H1 (cell line): ENCODE measurements around the gene MARCHF2. TPM values are rescaled to one million over a fixed set of nuclear protein-coding genes. Genes with fewer than 3 reads are reported as not detected.

Experiments
- CHD1 ChIP-seq: IDR thresholded peaks from 2 replicates; pipeline ENCODE4 v1.6.1; 2012; ENCODE audit warnings: low read depth, low read length, improper control_type of control experiment
- CHD2 ChIP-seq: IDR thresholded peaks from 2 replicates; pipeline ENCODE4 v1.6.1; 2012; ENCODE audit warnings: low read length, improper control_type of control experiment
- PHF8 ChIP-seq: fragments of 200-600 bp; sonication (generic); conservative IDR thresholded peaks from 2 replicates; pipeline ENCODE4 v1.7.1; 2012; ENCODE audit warnings: low read depth, mild to moderate bottlenecking, inconsistent platforms, low read length, moderate library complexity
- SIN3A ChIP-seq, 2 experiments: IDR thresholded peaks in 1 of 2; conservative IDR thresholded peaks in 1 of 2; 2 replicates each; pipeline ENCODE4 v1.6.1; 2011 to 2012; ENCODE audit warnings: low read length in 2 of 2, improper control_type of control experiment in 1 of 2, low read depth in 1 of 2, mild to moderate bottlenecking in 1 of 2
- SP2 ChIP-seq: IDR thresholded peaks from 2 replicates; pipeline ENCODE4 v1.6.1; 2012; ENCODE audit warnings: mild to moderate bottlenecking, low read length, inconsistent platforms
- polyA plus RNA-seq, 7 experiments: library from polyadenylated mRNA; depleted of rRNA in 3 of 7; stranded (reverse) in 5 of 7; unstranded in 2 of 7; fragments of >200 nt in 5 of 7; fragments of 200-250 nt in 2 of 7; gene quantifications; 1 replicate in 5 of 7; 2 replicates in 1 of 7; 4 replicates in 1 of 7; pipeline versions ENCODE4 v1.2.1 to v1.2.3, GENCODE V29; 2011 to 2013; ENCODE audit warnings: missing spikeins in 2 of 7, mixed read lengths in 2 of 7
- total RNA-seq: library from RNA; stranded (reverse); fragmentation: NEBNext Ultra II Directional; extraction: Animal tissue kit (Norgen Biotek cat#: 25700); gene quantifications from 2 replicates; pipeline ENCODE4 v1.2.1, GENCODE V29; 2021
- TF ChIP-seq, protein P1 (sequence below): fragments of 300-600 bp; sonication (generic); IDR thresholded peaks from 2 replicates; pipeline ENCODE4 v1.7.1; 2012; ENCODE audit warnings: low read length, moderate library complexity, mild to moderate bottlenecking, inconsistent platforms; ENCODE audit not compliant: insufficient replicate concordance
- TF ChIP-seq, protein P2 (sequence below): IDR thresholded peaks from 2 replicates; pipeline ENCODE4 v1.6.1; 2012; ENCODE audit warnings: inconsistent platforms

The MARCHF2 gene
- total and polyA plus RNA-seq, 2 of the 8 experiments (the other 6 are each of a cell fraction or from before 2014, with no cell fraction given): 18.5 to 46.2 TPM

DNA sequence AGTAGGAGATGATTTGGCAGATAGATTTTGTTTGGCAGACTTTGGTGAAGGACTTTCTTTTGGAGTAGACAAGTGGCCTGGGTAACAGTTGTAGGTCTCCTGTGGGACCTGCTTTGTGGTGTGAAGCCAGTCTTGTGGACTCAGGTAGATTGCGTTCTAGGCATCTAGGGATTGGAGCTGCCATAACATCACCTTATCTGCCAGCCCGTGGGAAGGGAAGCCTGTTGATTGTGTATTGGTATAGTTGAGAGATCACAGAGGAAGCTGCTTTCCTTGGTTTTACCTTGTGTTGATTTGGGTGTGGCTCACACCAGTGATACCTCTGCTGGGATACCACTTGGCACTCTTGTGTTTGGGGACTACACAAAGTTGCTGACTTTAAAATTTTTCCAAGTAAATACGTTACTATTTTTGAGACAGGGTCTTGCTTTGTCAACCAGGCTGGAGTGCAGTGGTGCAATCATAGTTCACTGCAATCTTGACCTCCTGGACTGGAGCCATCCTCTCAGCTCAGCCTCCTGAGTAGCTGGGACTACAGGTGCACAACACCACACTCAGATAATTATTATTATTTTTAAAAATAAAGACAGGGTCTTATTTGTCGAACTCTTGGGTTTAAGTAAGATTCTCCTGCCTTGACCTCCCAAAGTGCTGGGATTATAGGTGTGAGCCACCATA is 39.5 kb downstream of the MARCHF2 start (continued):
- TF ChIP-seq, protein P1, sequence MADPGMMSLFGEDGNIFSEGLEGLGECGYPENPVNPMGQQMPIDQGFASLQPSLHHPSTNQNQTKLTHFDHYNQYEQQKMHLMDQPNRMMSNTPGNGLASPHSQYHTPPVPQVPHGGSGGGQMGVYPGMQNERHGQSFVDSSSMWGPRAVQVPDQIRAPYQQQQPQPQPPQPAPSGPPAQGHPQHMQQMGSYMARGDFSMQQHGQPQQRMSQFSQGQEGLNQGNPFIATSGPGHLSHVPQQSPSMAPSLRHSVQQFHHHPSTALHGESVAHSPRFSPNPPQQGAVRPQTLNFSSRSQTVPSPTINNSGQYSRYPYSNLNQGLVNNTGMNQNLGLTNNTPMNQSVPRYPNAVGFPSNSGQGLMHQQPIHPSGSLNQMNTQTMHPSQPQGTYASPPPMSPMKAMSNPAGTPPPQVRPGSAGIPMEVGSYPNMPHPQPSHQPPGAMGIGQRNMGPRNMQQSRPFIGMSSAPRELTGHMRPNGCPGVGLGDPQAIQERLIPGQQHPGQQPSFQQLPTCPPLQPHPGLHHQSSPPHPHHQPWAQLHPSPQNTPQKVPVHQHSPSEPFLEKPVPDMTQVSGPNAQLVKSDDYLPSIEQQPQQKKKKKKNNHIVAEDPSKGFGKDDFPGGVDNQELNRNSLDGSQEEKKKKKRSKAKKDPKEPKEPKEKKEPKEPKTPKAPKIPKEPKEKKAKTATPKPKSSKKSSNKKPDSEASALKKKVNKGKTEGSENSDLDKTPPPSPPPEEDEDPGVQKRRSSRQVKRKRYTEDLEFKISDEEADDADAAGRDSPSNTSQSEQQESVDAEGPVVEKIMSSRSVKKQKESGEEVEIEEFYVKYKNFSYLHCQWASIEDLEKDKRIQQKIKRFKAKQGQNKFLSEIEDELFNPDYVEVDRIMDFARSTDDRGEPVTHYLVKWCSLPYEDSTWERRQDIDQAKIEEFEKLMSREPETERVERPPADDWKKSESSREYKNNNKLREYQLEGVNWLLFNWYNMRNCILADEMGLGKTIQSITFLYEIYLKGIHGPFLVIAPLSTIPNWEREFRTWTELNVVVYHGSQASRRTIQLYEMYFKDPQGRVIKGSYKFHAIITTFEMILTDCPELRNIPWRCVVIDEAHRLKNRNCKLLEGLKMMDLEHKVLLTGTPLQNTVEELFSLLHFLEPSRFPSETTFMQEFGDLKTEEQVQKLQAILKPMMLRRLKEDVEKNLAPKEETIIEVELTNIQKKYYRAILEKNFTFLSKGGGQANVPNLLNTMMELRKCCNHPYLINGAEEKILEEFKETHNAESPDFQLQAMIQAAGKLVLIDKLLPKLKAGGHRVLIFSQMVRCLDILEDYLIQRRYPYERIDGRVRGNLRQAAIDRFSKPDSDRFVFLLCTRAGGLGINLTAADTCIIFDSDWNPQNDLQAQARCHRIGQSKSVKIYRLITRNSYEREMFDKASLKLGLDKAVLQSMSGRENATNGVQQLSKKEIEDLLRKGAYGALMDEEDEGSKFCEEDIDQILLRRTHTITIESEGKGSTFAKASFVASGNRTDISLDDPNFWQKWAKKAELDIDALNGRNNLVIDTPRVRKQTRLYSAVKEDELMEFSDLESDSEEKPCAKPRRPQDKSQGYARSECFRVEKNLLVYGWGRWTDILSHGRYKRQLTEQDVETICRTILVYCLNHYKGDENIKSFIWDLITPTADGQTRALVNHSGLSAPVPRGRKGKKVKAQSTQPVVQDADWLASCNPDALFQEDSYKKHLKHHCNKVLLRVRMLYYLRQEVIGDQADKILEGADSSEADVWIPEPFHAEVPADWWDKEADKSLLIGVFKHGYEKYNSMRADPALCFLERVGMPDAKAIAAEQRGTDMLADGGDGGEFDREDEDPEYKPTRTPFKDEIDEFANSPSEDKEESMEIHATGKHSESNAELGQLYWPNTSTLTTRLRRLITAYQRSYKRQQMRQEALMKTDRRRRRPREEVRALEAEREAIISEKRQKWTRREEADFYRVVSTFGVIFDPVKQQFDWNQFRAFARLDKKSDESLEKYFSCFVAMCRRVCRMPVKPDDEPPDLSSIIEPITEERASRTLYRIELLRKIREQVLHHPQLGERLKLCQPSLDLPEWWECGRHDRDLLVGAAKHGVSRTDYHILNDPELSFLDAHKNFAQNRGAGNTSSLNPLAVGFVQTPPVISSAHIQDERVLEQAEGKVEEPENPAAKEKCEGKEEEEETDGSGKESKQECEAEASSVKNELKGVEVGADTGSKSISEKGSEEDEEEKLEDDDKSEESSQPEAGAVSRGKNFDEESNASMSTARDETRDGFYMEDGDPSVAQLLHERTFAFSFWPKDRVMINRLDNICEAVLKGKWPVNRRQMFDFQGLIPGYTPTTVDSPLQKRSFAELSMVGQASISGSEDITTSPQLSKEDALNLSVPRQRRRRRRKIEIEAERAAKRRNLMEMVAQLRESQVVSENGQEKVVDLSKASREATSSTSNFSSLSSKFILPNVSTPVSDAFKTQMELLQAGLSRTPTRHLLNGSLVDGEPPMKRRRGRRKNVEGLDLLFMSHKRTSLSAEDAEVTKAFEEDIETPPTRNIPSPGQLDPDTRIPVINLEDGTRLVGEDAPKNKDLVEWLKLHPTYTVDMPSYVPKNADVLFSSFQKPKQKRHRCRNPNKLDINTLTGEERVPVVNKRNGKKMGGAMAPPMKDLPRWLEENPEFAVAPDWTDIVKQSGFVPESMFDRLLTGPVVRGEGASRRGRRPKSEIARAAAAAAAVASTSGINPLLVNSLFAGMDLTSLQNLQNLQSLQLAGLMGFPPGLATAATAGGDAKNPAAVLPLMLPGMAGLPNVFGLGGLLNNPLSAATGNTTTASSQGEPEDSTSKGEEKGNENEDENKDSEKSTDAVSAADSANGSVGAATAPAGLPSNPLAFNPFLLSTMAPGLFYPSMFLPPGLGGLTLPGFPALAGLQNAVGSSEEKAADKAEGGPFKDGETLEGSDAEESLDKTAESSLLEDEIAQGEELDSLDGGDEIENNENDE: no peak
- no peak for TF ChIP-seq SIN3A (conservative IDR thresholded peaks at IDR 0.05 in 1 of 2, IDR thresholded peaks at IDR 0.05 in 1 of 2; ENCODE audit: low read depth in 1 of 2, low read length in 2 of 2)
- TF ChIP-seq PHF8: no peak
- TF ChIP-seq, protein P2, sequence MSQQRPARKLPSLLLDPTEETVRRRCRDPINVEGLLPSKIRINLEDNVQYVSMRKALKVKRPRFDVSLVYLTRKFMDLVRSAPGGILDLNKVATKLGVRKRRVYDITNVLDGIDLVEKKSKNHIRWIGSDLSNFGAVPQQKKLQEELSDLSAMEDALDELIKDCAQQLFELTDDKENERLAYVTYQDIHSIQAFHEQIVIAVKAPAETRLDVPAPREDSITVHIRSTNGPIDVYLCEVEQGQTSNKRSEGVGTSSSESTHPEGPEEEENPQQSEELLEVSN: no peak
- TF ChIP-seq CHD1: no peak
- no peak for TF ChIP-seq SP2
- TF ChIP-seq CHD2: no peak
